ENCODE results near the gene DOCK6. TPM values are rescaled to one million over a fixed set of nuclear protein-coding genes. Genes with fewer than 3 reads are reported as not detected.

The DOCK6 gene
- total and polyA plus RNA-seq, 2 experiments from 2014 or later: 12.2 to 75.6 TPM

DNA sequence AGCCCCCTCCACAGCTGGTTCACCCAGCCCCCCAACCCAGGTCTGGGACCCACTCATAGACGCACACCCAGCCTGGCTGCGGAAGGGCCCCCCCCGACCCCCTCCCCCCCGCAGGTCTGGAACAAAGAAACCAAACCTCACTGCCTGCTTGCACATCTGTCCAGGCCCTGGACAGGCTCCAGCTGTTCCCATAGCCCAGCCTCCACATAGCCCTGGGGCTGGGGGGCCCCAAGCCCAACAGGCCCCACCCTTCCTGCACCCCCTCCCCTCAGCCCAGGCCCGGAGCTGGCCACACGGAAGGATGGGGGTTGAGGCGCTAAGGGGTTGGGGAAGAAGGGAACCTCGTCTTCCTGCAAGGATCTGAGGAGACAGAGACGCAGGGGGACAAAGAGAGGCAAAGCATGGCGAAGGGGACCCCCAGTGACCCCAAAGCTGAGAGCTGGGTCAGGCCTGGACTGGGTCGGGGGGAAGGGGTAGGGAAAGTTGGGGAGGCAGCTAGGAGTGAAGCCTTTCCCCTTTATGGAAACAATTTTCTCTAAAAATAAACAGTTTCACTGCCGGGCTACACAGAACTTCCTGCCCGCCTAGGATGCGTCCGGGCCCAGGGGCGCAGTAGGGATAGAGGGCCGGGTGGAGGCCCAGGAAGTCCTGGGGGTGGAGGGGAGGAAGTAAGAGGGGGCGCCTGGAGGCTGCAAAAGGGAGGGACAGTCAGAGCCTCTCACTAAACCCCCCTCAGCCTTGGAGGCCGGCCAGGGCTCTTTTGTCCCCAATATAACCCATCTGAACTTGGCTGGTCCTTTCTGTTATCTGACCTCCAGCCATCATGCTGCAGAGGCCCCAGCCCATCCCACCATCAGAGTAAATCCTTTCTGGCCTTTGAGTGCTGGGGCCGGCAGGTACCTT is 67.4 kb downstream of the DOCK6 start:
- peaks cover 3% of the 10 kb centered on the region for H3K36me3 ChIP-seq
- TF ChIP-seq, protein P1, sequence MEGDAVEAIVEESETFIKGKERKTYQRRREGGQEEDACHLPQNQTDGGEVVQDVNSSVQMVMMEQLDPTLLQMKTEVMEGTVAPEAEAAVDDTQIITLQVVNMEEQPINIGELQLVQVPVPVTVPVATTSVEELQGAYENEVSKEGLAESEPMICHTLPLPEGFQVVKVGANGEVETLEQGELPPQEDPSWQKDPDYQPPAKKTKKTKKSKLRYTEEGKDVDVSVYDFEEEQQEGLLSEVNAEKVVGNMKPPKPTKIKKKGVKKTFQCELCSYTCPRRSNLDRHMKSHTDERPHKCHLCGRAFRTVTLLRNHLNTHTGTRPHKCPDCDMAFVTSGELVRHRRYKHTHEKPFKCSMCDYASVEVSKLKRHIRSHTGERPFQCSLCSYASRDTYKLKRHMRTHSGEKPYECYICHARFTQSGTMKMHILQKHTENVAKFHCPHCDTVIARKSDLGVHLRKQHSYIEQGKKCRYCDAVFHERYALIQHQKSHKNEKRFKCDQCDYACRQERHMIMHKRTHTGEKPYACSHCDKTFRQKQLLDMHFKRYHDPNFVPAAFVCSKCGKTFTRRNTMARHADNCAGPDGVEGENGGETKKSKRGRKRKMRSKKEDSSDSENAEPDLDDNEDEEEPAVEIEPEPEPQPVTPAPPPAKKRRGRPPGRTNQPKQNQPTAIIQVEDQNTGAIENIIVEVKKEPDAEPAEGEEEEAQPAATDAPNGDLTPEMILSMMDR (IDR thresholded peaks at IDR 0.05; ENCODE audit: low read depth, low read length): no peak
- no peak overlapping the region for H3K4me3 ChIP-seq
- H3K27ac ChIP-seq: no peak overlapping the region
- peak in 1 of 2 donors; percentile 50 for DNase-seq (ENCODE audit: low read depth in 1 of 2, low spot score in 1 of 2)
- H3K9me3 ChIP-seq (ENCODE audit: low read depth): no peaks in the 10 kb centered on the region
- H3K4me1 ChIP-seq (ENCODE audit: low read depth): no peaks in the 10 kb centered on the region
- no peaks in the 10 kb centered on the region for H3K27me3 ChIP-seq

DNA sequence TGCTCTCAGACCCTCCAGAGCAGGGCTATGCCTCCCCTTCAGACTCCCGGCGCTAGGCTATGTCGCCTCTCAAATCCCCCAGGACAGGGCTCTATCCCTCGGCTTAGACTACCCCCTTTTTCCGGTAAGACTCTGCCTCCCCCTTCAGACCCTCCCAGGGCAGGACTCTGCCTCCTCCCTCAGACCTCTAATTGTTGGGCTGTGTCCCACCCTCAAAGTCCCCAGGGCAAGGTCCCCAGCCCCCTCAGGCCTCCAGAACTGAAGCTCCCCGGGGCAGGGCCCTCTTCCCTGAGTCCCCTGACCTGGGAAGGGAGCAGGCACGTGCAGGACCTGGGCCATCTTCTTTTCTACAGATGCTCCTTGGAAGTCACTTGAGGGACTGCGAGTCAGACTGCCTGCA is 68.2 kb downstream of the DOCK6 start:
- no peak for DNase-seq (ENCODE audit: low read depth in 1 of 2, low spot score in 1 of 2)
- peaks cover 3% of the 10 kb centered on the region for H3K36me3 ChIP-seq
- no peaks in the 10 kb centered on the region for H3K9me3 ChIP-seq (ENCODE audit: low read depth)
- H3K4me1 ChIP-seq (ENCODE audit: low read depth): no peaks in the 10 kb centered on the region
- TF ChIP-seq, protein P1 (IDR thresholded peaks at IDR 0.05; ENCODE audit: low read depth, low read length): no peak
- H3K27me3 ChIP-seq: no peaks in the 10 kb centered on the region
- H3K4me3 ChIP-seq: no peak overlapping the region
- H3K27ac ChIP-seq: no peak overlapping the region

DNA sequence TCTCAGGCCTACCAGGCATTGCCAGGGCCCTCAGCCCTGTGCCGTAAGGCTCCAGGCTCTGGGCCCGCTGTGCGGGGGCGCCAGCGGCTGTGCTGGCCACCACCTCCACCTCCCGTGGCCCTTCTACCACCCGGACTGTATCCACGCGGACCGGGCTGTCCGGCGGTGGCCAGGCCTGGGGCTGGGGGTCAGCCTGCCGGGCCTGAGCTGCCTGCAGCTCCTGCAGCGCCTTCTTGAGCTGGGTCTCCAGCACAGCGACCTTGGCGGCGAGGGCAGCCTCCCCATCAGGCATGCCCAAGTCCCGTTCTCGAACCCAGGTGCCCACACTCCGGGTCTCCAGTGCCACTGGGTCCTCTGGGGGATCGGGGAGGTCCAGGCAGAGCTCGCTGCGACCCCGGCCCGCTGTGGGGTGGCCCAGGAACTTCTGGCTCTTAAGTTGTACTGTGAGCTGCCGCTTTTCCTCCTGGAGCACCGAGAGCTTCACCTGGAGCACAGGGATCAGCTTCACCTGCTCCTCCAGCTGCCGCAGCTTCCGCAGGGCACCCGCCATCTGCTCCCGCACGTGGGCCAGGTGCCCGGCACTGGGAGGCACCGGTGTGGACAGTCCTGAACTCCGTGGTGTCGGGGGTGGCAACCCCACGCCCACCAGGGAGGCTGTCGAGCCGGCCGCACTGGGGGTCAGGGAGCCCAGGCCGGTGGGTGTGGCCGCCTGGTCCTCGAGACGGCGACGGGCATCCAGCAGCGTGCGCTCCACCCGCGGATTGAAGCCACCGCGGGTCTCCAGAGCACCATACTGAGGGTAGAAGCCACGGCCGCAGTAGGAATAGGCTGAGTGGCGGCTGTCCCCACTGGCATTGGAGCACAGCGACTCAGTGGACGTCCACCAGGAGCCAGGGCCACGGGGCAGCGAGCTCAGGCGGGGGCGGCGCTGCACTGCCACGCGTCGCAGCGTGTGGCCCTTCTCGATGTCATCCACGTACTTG is 69.1 kb downstream of the DOCK6 start:
- no peak for DNase-seq (ENCODE audit: low read depth in 1 of 2, low spot score in 1 of 2)
- Histone ChIP-seq H3K27me3 (no peaks in the 10 kb centered on the region), H3K4me3 (no peak overlapping the region), H3K9me3 (ENCODE audit: low read depth) (no peaks in the 10 kb centered on the region), H3K27ac (no peak overlapping the region), H3K4me1 (ENCODE audit: low read depth) (no peaks in the 10 kb centered on the region), H3K36me3 (peaks cover 3% of the 10 kb centered on the region)
- TF ChIP-seq, protein P1 (IDR thresholded peaks at IDR 0.05; ENCODE audit: low read depth, low read length): no peak

DNA sequence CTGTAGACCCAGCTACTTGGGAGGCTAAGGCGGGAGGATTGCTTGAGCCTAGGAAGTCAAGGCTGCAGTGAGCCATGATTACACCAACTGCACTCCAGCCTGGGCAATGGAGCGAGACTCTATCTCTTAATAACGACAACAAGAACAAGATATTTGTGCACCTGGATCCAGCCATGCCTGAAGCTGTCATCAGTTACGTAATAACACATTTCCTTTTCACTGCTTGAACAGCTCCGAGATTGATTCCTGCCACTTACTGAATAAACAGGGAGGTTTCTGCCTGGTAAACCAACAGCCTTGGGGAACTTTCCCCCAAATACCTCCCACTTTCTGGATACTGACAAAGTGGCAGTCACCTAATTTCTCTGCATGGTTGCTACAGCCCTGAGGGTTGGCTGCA is 70.4 kb downstream of the DOCK6 start:
- no peaks in the 10 kb centered on the region for H3K27me3 ChIP-seq
- H3K4me3 ChIP-seq: no peak overlapping the region
- H3K9me3 ChIP-seq (ENCODE audit: low read depth): no peaks in the 10 kb centered on the region
- H3K4me1 ChIP-seq (ENCODE audit: low read depth): no peaks in the 10 kb centered on the region
- no peak overlapping the region for H3K27ac ChIP-seq
- TF ChIP-seq, protein P1 (IDR thresholded peaks at IDR 0.05; ENCODE audit: low read depth, low read length): no peak
- DNase-seq (ENCODE audit: low read depth in 1 of 2, low spot score in 1 of 2): no peak
- H3K36me3 ChIP-seq: peaks cover 3% of the 10 kb centered on the region

DNA sequence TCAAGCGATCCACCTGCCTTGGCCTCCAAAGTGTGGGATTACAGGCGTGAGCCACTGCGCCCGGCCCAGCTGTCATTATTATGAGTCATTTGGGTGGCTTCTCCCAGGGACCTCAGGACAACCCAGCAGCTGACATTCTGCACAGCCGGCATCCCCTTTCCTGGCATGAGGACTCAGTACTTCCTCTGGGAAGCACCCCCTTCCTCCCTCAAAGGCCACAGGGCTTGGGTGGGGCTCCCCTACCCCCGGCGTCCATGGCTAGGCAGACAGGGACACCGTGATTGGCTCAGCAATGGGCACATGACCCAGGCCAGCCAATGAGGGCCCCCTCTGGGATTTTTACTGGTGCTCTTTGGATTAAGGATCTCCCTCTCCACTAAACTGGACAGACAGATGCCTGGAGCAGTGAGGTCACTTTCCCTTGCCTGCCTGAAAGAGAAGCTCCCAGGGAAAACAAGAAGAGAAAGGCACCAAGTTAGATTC is 71.0 kb downstream of the DOCK6 start:
- peak in 1 of 2 donors; percentile 62 for DNase-seq (ENCODE audit: low read depth in 1 of 2, low spot score in 1 of 2)
- TF ChIP-seq, protein P1 (IDR thresholded peaks at IDR 0.05; ENCODE audit: low read depth, low read length): no peak

More for the DNA sequence above, 71.0 kb downstream of the DOCK6 start:
- H3K27ac ChIP-seq: no peak overlapping the region
- H3K4me3 ChIP-seq: no peak overlapping the region
- H3K9me3 ChIP-seq (ENCODE audit: low read depth): no peaks in the 10 kb centered on the region
- H3K36me3 ChIP-seq: peaks cover 3% of the 10 kb centered on the region
- no peaks in the 10 kb centered on the region for H3K4me1 ChIP-seq (ENCODE audit: low read depth)
- no peaks in the 10 kb centered on the region for H3K27me3 ChIP-seq

All from cardiac muscle cell (in vitro differentiated cells and primary cell).